Measurements from ENCODE around the gene SCTR. TPM values are rescaled to one million over a fixed set of nuclear protein-coding genes. Genes with fewer than 3 reads are reported as not detected.

The SCTR gene
- total RNA-seq, 1 experiment from 2014 or later, result not detected

GRCh38 chr2:119527999-119528398, 3.7 kb upstream of the SCTR start:
- intact Hi-C loops (cut with micrococcal nuclease; ENCODE audit: unreplicated experiment), result no loop called here
- Histone ChIP-seq H3K4me1 (ENCODE audit: control insufficient read depth, insufficient read depth, low read length) (peaks cover 7% of the 10 kb centered on the region; the same call in 1 of the 2 replicates), H3K4me3 (ENCODE audit: low read depth in 2 of 2, low read length in 2 of 2) (no peak overlapping the region), H3K27me3 (ENCODE audit: control insufficient read depth, insufficient read depth, low read length) (peaks cover 20% of the 10 kb centered on the region), H3K9me3 (ENCODE audit: control insufficient read depth, insufficient read depth, low read depth, low read length) (peaks cover 4% of the 10 kb centered on the region; the same call in 1 of the 2 replicates), H3K27ac (ENCODE audit: low read length) (no peak overlapping the region), H3K36me3 (ENCODE audit: control insufficient read depth, insufficient read depth, low read length) (no peaks in the 10 kb centered on the region)
- DNase-seq (ENCODE audit: low read depth, low spot score) (no peak), ATAC-seq (no peak)
- CTCF ChIA-PET, result no interaction called here
- POLR2A ChIA-PET, result no interaction called here
- BruUV-seq (replicated peaks), result no TSS peak
- TF ChIP-seq CTCF (IDR thresholded peaks at IDR 0.05) (no peak), TCF7L2 (IDR thresholded peaks at IDR 0.05; ENCODE audit: low read depth, low read length) (no peak), POLR2AphosphoS5 (IDR thresholded peaks at IDR 0.05; ENCODE audit: low read depth, low read length) (no peak), REST (IDR thresholded peaks at IDR 0.05; ENCODE audit: insufficient read depth in 1 of 2, low read depth in 2 of 2, low read length in 1 of 2) (no peak), SIN3A (IDR thresholded peaks at IDR 0.05; ENCODE audit: borderline replicate concordance, insufficient read depth, low read depth, low read length) (no peak)
- in situ Hi-C loops (cut with HindIII; ENCODE audit: low pct_unique_long_range_greater_than_20kb, low sequenced_read_pairs), result no loop called here

GRCh38 chr2:119525614-119526013, 1.3 kb upstream of the SCTR start:
- ChIA-PET CTCF (no interaction called here), POLR2A (no interaction called here)
- no peak for TF ChIP-seq REST (IDR thresholded peaks at IDR 0.05; ENCODE audit: insufficient read depth in 1 of 2, low read depth in 2 of 2, low read length in 1 of 2)
- no peak for TF ChIP-seq CTCF (IDR thresholded peaks at IDR 0.05)
- no peak for TF ChIP-seq TCF7L2 (IDR thresholded peaks at IDR 0.05; ENCODE audit: low read depth, low read length)
- TF ChIP-seq POLR2AphosphoS5 (IDR thresholded peaks at IDR 0.05; ENCODE audit: low read depth, low read length), result no peak
- TF ChIP-seq SIN3A (IDR thresholded peaks at IDR 0.05; ENCODE audit: borderline replicate concordance, insufficient read depth, low read depth, low read length), result no peak
- in situ Hi-C loops (cut with HindIII; ENCODE audit: low pct_unique_long_range_greater_than_20kb, low sequenced_read_pairs), result no loop called here
- no peak for ATAC-seq
- H3K4me1 ChIP-seq (ENCODE audit: control insufficient read depth, insufficient read depth, low read length), result peaks cover 7% of the 10 kb centered on the region; the same call in 1 of the 2 replicates
- no TSS peak for BruUV-seq (replicated peaks)
- no peaks in the 10 kb centered on the region for H3K9me3 ChIP-seq (ENCODE audit: control insufficient read depth, insufficient read depth, low read depth, low read length)
- no peak overlapping the region for H3K27ac ChIP-seq (ENCODE audit: low read length)
- intact Hi-C loops (cut with micrococcal nuclease; ENCODE audit: unreplicated experiment), result no loop called here
- no peak for DNase-seq (ENCODE audit: low read depth, low spot score)
- no peak overlapping the region for H3K4me3 ChIP-seq (ENCODE audit: low read depth in 2 of 2, low read length in 2 of 2)
- H3K27me3 ChIP-seq (ENCODE audit: control insufficient read depth, insufficient read depth, low read length), result peaks cover 19% of the 10 kb centered on the region
- no peaks in the 10 kb centered on the region for H3K36me3 ChIP-seq (ENCODE audit: control insufficient read depth, insufficient read depth, low read length)

Data from Panc1 (cell line).